HepG2 (cell line): Measurements from ENCODE around the gene RBBP8NL. TPM values are rescaled to one million over a fixed set of nuclear protein-coding genes. Genes with fewer than 3 reads are reported as not detected.
A peak's percentile ranks its signal among the peaks of the same experiment; 100 is the strongest.

Source experiments
- ATAC-seq: fragments of 200-7000 bp; cut with Tn5 transposase; 3 replicates; pipeline ENCODE4 v1.9.1; 2020; ENCODE audit warnings: mild to moderate bottlenecking, moderate library complexity
- BruUV-seq: library from RNA; stranded (reverse); fragments of 400-500 nt; replicated peaks from 2 replicates; lab custom pipeline; 2021; lab: Mats Ljungman, UMichigan
- CTCF ChIA-PET: fragments of 300-600 bp; formaldehyde crosslinking; extraction: SDS; loops from one replicate; lab custom pipeline; 2021; ENCODE audit warnings: low total read pairs, inconsistent platforms, low intra/inter-chr PET ratio; lab: Yijun Ruan, JAX
- POLR2A ChIA-PET: fragments of 350-600 bp; sonication (Branson Sonifier 250); formaldehyde crosslinking; loops from one replicate; lab custom pipeline; 2020; ENCODE audit warnings: antibody characterized with exemption, inconsistent platforms; lab: Yijun Ruan, JAX
- DNase-seq: peaks from one replicate; pipeline ENCODE4 v3.0.0-alpha.2; 2015; ENCODE audit warnings: low spot score
- FAIRE-seq: peaks from 3 replicates; lab custom pipeline; 2011; peaks lifted over from hg19 to GRCh38; lab: Jason Lieb, UNC
- H2AFZ ChIP-seq: one replicate; pipeline ENCODE4 v1.6.1; 2011; ENCODE audit warnings: low read length, inconsistent platforms
- H3K27ac ChIP-seq: fragments of 300-600 bp; 3 replicates; pipeline ENCODE4 v1.8.0; 2011; ENCODE audit warnings: mixed run types, mild to moderate bottlenecking, mixed read lengths, low read length, inconsistent platforms; ENCODE audit not compliant: insufficient read depth; ENCODE audit errors: extremely low read length
- H3K27me3 ChIP-seq, 2 experiments: fragments of 200-600 bp in 1 of 2; 2 replicates in 1 of 2; 3 replicates in 1 of 2; pipeline versions ENCODE4 v1.6.0 to v1.8.0; 2011; ENCODE audit warnings: low read length in 2 of 2, mild to moderate bottlenecking in 2 of 2, moderate library complexity in 2 of 2, inconsistent platforms in 1 of 2; ENCODE audit not compliant: insufficient read depth in 2 of 2, control insufficient read depth in 1 of 2
- H3K36me3 ChIP-seq, 2 experiments: fragments of 200-600 bp in 1 of 2; replicated peaks in 1 of 2; 2 replicates in 1 of 2; 3 replicates in 1 of 2; pipeline versions ENCODE4 v1.5.1 to v1.8.0; 2011; ENCODE audit warnings: low read length in 2 of 2, inconsistent platforms in 1 of 2; ENCODE audit not compliant: insufficient read depth in 2 of 2, control insufficient read depth in 1 of 2
- H3K4me1 ChIP-seq: 2 replicates; pipeline ENCODE4 v1.5.1; 2012; ENCODE audit warnings: low read length, inconsistent platforms; ENCODE audit not compliant: insufficient read depth
- H3K4me2 ChIP-seq: 2 replicates; pipeline ENCODE4 v1.6.0; 2011; ENCODE audit warnings: low read depth, low read length, inconsistent platforms
- H3K4me3 ChIP-seq, 3 experiments: fragments of 200-600 bp in 1 of 3; sonication (generic), shearing (Covaris generic) in 1 of 3; replicated peaks in 1 of 3; 2 replicates each; pipeline ENCODE4 v1.5.1; 2011 to 2016; ENCODE audit warnings: low read length in 3 of 3, inconsistent platforms in 2 of 3, low read depth in 2 of 3, mild to moderate bottlenecking in 2 of 3, control low read depth in 1 of 3, mixed read lengths in 1 of 3; ENCODE audit not compliant: insufficient read depth in 1 of 3
- H3K79me2 ChIP-seq: one replicate; pipeline ENCODE4 v1.6.1; 2011; ENCODE audit warnings: low read length, inconsistent platforms; ENCODE audit not compliant: insufficient read depth
- H3K9ac ChIP-seq: 2 replicates; pipeline ENCODE4 v1.6.0; 2011; ENCODE audit warnings: mild to moderate bottlenecking, low read depth, low read length, inconsistent platforms; ENCODE audit not compliant: insufficient read depth
- H3K9me3 ChIP-seq: 2 replicates; pipeline ENCODE4 v1.5.1; 2012; ENCODE audit warnings: mild to moderate bottlenecking, low read length
- H4K20me1 ChIP-seq: 2 replicates; pipeline ENCODE4 v1.6.0; 2011; ENCODE audit warnings: inconsistent platforms, mild to moderate bottlenecking, low read length, moderate library complexity; ENCODE audit not compliant: insufficient read depth
- ATF7-NPFF ChIP-seq: sonication (generic); formaldehyde crosslinking; IDR thresholded peaks from 2 replicates; pipeline ENCODE4 v1.8.1; 2023; ENCODE audit warnings: mild to moderate bottlenecking, low read depth, missing genetic modification reagents, moderate library complexity
- ATM ChIP-seq: fragments of 450-650 bp; IDR thresholded peaks from 2 replicates; pipeline ENCODE4 v1.7.1; 2017; ENCODE audit warnings: mild to moderate bottlenecking, borderline replicate concordance
- MTA1 ChIP-seq: sonication (generic); formaldehyde crosslinking; IDR thresholded peaks from 2 replicates; pipeline ENCODE4 v1.4.0; 2020; ENCODE audit warnings: missing genetic modification reagents, mild to moderate bottlenecking, borderline replicate concordance
- PBX3 ChIP-seq: sonication (generic); formaldehyde crosslinking; IDR thresholded peaks from 2 replicates; pipeline ENCODE4 v1.8.1; 2023; ENCODE audit warnings: missing genetic modification reagents, inconsistent platforms, borderline replicate concordance
- TAF15 ChIP-seq: fragments of 200-400 bp; formaldehyde crosslinking; IDR thresholded peaks from one replicate; pipeline ENCODE4 v1.6.1; 2018; ENCODE audit warnings: mild to moderate bottlenecking, low read depth, low read length; ENCODE audit not compliant: poor library complexity, severe bottlenecking
- ZUFSP ChIP-seq: sonication (generic); formaldehyde crosslinking; IDR thresholded peaks from 2 replicates; pipeline ENCODE4 v1.9.0; 2021; ENCODE audit warnings: missing genetic modification reagents, mild to moderate bottlenecking, borderline replicate concordance
- WGBS: methylation state at CpG from one replicate; pipeline ENCODE4 v1.1.6; 2017; ENCODE audit warnings: low lambda C conversion rate; 5-methylcytosine and 5-hydroxymethylcytosine counted together
- in situ Hi-C: cut with HindIII; loops from 2 replicates; pipeline ENCODE4 v1.10.0; 2017; ENCODE audit warnings: low pct_unique_long_range_greater_than_20kb; ENCODE audit not compliant: extremely low pct_ligation_motif_present
- intact Hi-C: fragments of 100-400 bp; cut with micrococcal nuclease; formaldehyde crosslinking; loops from one replicate; pipeline ENCODE4 v1.10.0; 2022; ENCODE audit not compliant: unreplicated experiment
- polyA plus RNA-seq, 8 experiments: library from polyadenylated mRNA; depleted of rRNA in 3 of 8; stranded (reverse) in 7 of 8; unstranded in 1 of 8; fragments of >200 nt; fragmentation: Illumina TruSeq in 4 of 8; extraction: Trizol in 4 of 8; gene quantifications; 2 replicates each; pipeline versions ENCODE4 v1.2.1 to v1.2.3, GENCODE V29; 2011 to 2016; ENCODE audit warnings: low read depth in 4 of 8, missing spikeins in 1 of 8, mixed read lengths in 1 of 8; ENCODE audit not compliant: insufficient read depth in 1 of 8
- total RNA-seq, 5 experiments: library from RNA; depleted of rRNA; stranded (reverse); fragments of >200 nt; fragmentation: Illumina TruSeq; extraction: Trizol; gene quantifications; 2 replicates each; pipeline ENCODE4 v1.2.3, GENCODE V29; 2016; ENCODE audit warnings: low read depth in 1 of 5

RBBP8NL gene
- total and polyA plus RNA-seq, 2 of the 13 experiments (the other 11 are each of a cell fraction or from before 2014, with no cell fraction given) = 0.69 to 0.86 TPM

GRCh38 chr20:62466806-62467537 lies 39.6 kb upstream of the RBBP8NL start:
- in situ Hi-C loops = no loop called here
- no peak overlapping the region for H3K9ac ChIP-seq
- POLR2A ChIA-PET = no interaction called here
- peaks cover 6% of the 10 kb centered on the region for H3K4me1 ChIP-seq
- H3K4me2 ChIP-seq = no peak overlapping the region
- H3K79me2 ChIP-seq = no peaks in the 10 kb centered on the region
- no peak overlapping the region for H3K27ac ChIP-seq
- BruUV-seq = no TSS peak
- no peaks in the 10 kb centered on the region for H4K20me1 ChIP-seq
- DNase-seq (no peak), ATAC-seq (peak; percentile 4; the same call in 2 of the 3 replicates), FAIRE-seq (no peak)
- CTCF ChIA-PET = no interaction called here
- H3K4me3 ChIP-seq = no peak overlapping the region
- peaks cover 18 to 47% of the 10 kb centered on the region in 2 experiments; a peak in 4 of 5 replicates for H3K27me3 ChIP-seq
- no peaks in the 10 kb centered on the region for H3K9me3 ChIP-seq
- H2AFZ ChIP-seq = no peak overlapping the region
- TF ChIP-seq ATF7-NPFF (no peak), ATM (no peak), TAF15 (peak; percentile 58), PBX3 (CRISPR knock-in tag) (no peak)
- intact Hi-C loops = no loop called here
- no peaks in the 10 kb centered on the region for H3K36me3 ChIP-seq
- WGBS = 60% methylated on average over 17 of the region's 19 CpGs

- Histone ChIP-seq H2AFZ (no peak overlapping the region), H3K79me2 (no peaks in the 10 kb centered on the region), H3K27ac (no peak overlapping the region), H3K36me3 (no peaks in the 10 kb centered on the region), H3K4me2 (no peak overlapping the region), H3K4me3 (no peak overlapping the region), H3K4me1 (no peaks in the 10 kb centered on the region), H4K20me1 (no peaks in the 10 kb centered on the region), H3K27me3 (peaks cover 20 to 54% of the 10 kb centered on the region in 2 experiments), H3K9ac (no peak overlapping the region), H3K9me3 (no peaks in the 10 kb centered on the region)
- WGBS = 70% methylated on average over 45 of the region's 48 CpGs
- CTCF ChIA-PET = no interaction called here
- in situ Hi-C loops = no loop called here
- FAIRE-seq (no peak), ATAC-seq (no peak), DNase-seq (no peak)
- POLR2A ChIA-PET = no interaction called here
- intact Hi-C loops = no loop called here
- TF ChIP-seq ZUFSP = no peak
- TF ChIP-seq MTA1 (CRISPR knock-in tag) = 0 out of 2 replicates have a peak, but pooled peaks have one; percentile 29
- no TSS peak for BruUV-seq
Observed at GRCh38 chr20:62466072-62466760, 38.9 kb upstream of the RBBP8NL start.
